ENCODE results near the gene PRR5L. TPM values are rescaled to one million over a fixed set of nuclear protein-coding genes. Genes with fewer than 3 reads are reported as not detected.

Gene PRR5L
- polyA plus RNA-seq, 1 of the 3 experiments (the other 2 are of a cell fraction): 0.46 TPM

- H3F3A ChIP-seq (replicated peaks; ENCODE audit: insufficient read depth): no peaks in the 10 kb centered on the region
- no peaks in the 10 kb centered on the region for H3K79me2 ChIP-seq (ENCODE audit: insufficient read depth)
- no peak overlapping the region for H3K4me2 ChIP-seq
- ChIA-PET CTCF (interaction anchor here (1.3 to 1.7 kb wide), 6 partner anchors 10 to 451 kb away, joined by 3 to 5 read pairs (median 4); no protein-coding TSS in a partner anchor), POLR2A (no interaction called here)
- no peak overlapping the region for H2AFZ ChIP-seq (ENCODE audit: low read depth)
- H3K36me3 ChIP-seq (replicated peaks in 1 of 2; ENCODE audit: control insufficient read depth in 1 of 2, insufficient read depth in 2 of 2, low read length in 1 of 2): peaks cover 26 to 39% of the 10 kb centered on the region in 2 experiments
- no peaks in the 10 kb centered on the region for H3K4me1 ChIP-seq (ENCODE audit: control insufficient read depth in 1 of 2, insufficient read depth in 2 of 2, low read depth in 1 of 2, low read length in 1 of 2)
- no peaks in the 10 kb centered on the region for H3K9me3 ChIP-seq
- TF ChIP-seq NRF1 (IDR thresholded peaks at IDR 0.05; ENCODE audit: low read depth, low read length) (no peak), MXI1 (IDR thresholded peaks at IDR 0.05; ENCODE audit: low read depth, low read length) (no peak), TCF12 (IDR thresholded peaks at IDR 0.05) (0 out of 2 replicates have a peak, but pooled peaks have one; percentile 7), EP300 (IDR thresholded peaks at IDR 0.05; ENCODE audit: borderline replicate concordance in 1 of 2, low read depth in 1 of 2, low read length in 1 of 2) (no peak), FOSL2 (IDR thresholded peaks at IDR 0.05; ENCODE audit: borderline replicate concordance, low read depth) (no peak), USF2 (IDR thresholded peaks at IDR 0.05; ENCODE audit: borderline replicate concordance, low read depth, low read length) (no peak)
- 88% methylated on average over 5 of the region's 5 CpGs for WGBS (ENCODE audit: low lambda C conversion rate)
- no peaks in the 10 kb centered on the region for H3K27me3 ChIP-seq (ENCODE audit: insufficient read depth)
- no peaks in the 10 kb centered on the region for H4K20me1 ChIP-seq (ENCODE audit: insufficient read depth)
- H3K4me3 ChIP-seq (ENCODE audit: low read depth in 2 of 2, low read length in 1 of 2): no peak overlapping the region
- H3K27ac ChIP-seq (ENCODE audit: low read depth in 2 of 2, low read length in 1 of 2): no peak overlapping the region
- H3K9ac ChIP-seq: no peak overlapping the region
- H3K9me2 ChIP-seq: no peaks in the 10 kb centered on the region
- no peak for DNase-seq
Measured at GRCh38 chr11:36271794-36272407, 24.2 kb upstream of the PRR5L start.

- no peak overlapping the region for H3K4me2 ChIP-seq
- no peaks in the 10 kb centered on the region for H3K79me2 ChIP-seq (ENCODE audit: insufficient read depth)
- H3K27me3 ChIP-seq (ENCODE audit: insufficient read depth): no peaks in the 10 kb centered on the region
- CTCF ChIA-PET: interaction anchor here (1.0 to 1.7 kb wide), 7 partner anchors 9 to 451 kb away, joined by 3 to 5 read pairs (median 3); no protein-coding TSS in a partner anchor
- POLR2A ChIA-PET: interaction anchor here (0.7 kb wide), 1 partner anchor 758 kb away, joined by 3 read pairs; no protein-coding TSS in a partner anchor
- 82% methylated on average over 3 of the region's 3 CpGs for WGBS (ENCODE audit: low lambda C conversion rate)
- H3K9ac ChIP-seq: no peak overlapping the region
- H3F3A ChIP-seq (replicated peaks; ENCODE audit: insufficient read depth): no peaks in the 10 kb centered on the region
- H3K9me3 ChIP-seq: no peaks in the 10 kb centered on the region
- H3K4me1 ChIP-seq (ENCODE audit: control insufficient read depth in 1 of 2, insufficient read depth in 2 of 2, low read depth in 1 of 2, low read length in 1 of 2): no peaks in the 10 kb centered on the region
- no peaks in the 10 kb centered on the region for H3K9me2 ChIP-seq
- no peaks in the 10 kb centered on the region for H4K20me1 ChIP-seq (ENCODE audit: insufficient read depth)
- no peak overlapping the region for H3K4me3 ChIP-seq (ENCODE audit: low read depth in 2 of 2, low read length in 1 of 2)
- no peak overlapping the region for H2AFZ ChIP-seq (ENCODE audit: low read depth)
- no peak for DNase-seq
- no peak overlapping the region for H3K27ac ChIP-seq (ENCODE audit: low read depth in 2 of 2, low read length in 1 of 2)
- H3K36me3 ChIP-seq (replicated peaks in 1 of 2; ENCODE audit: control insufficient read depth in 1 of 2, insufficient read depth in 2 of 2, low read length in 1 of 2): peaks cover 30 to 47% of the 10 kb centered on the region in 2 experiments
- TF ChIP-seq ZBTB33 (IDR thresholded peaks at IDR 0.05; ENCODE audit: borderline replicate concordance, low read depth) (no peak), CTCF (IDR thresholded peaks at IDR 0.05) (no peak), EZH2phosphoT487 (IDR thresholded peaks at IDR 0.05; ENCODE audit: borderline replicate concordance, low read depth) (no peak), GABPA (IDR thresholded peaks at IDR 0.05; ENCODE audit: low read depth) (no peak), USF1 (IDR thresholded peaks at IDR 0.05; ENCODE audit: borderline replicate concordance, low read depth) (no peak), YY1 (IDR thresholded peaks at IDR 0.05; ENCODE audit: low read depth) (no peak), RXRA (IDR thresholded peaks at IDR 0.05; ENCODE audit: borderline replicate concordance, low read depth) (no peak), GATA2 (CRISPR knock-in tag; IDR thresholded peaks at IDR 0.05) (no peak), RFX5 (IDR thresholded peaks at IDR 0.05; ENCODE audit: low read length) (no peak), USF2 (IDR thresholded peaks at IDR 0.05; ENCODE audit: borderline replicate concordance, low read depth, low read length) (no peak), NFIC (IDR thresholded peaks at IDR 0.05; ENCODE audit: borderline replicate concordance) (no peak)
Measured at GRCh38 chr11:36273110-36273509, 23.0 kb upstream of the PRR5L start.

Data from SK-N-SH (cell line).